Body of pancreas (tissue), 4 donors: ENCODE data around the gene GTPBP3.
A peak's percentile ranks its signal among the peaks of the same experiment; 100 is the strongest.

Source experiments
- CTCF ChIP-seq, 7 experiments: fragments of 450-650 bp in 4 of 7; fragments of 200-600 bp in 3 of 7; sonication (generic) in 3 of 7; IDR thresholded peaks; one replicate each; pipeline ENCODE4 v1.5.1; 2016 to 2019; ENCODE audit warnings: antibody characterized with exemption in 7 of 7
- POLR2A ChIP-seq, 3 donors: fragments of 450-650 bp; IDR thresholded peaks; one replicate each; pipeline ENCODE4 v1.6.1; 2016; ENCODE audit warnings: antibody characterized with exemption in 3 of 3, mild to moderate bottlenecking in 2 of 3

GRCh38 chr19:17309198-17309964, 28.0 kb upstream of the GTPBP3 start, which contains the start of gene DDA1:
- TF ChIP-seq CTCF (IDR thresholded peaks at IDR 0.05) (peak in 1 of 7 experiments; percentile 4), POLR2A (IDR thresholded peaks at IDR 0.05) (peak; percentile 13 to 77 (median 73))
